Trophoblast cell (in vitro differentiated cells and primary cell): ENCODE data around the gene COL1A2.

Source experiments
- DNase-seq, 2 donors: peaks; one replicate each; pipeline ENCODE4 v3.0.0-alpha.2; 2016
- H2AFZ ChIP-seq: 2 replicates; pipeline ENCODE4 v1.6.1; 2013; ENCODE audit warnings: low read length, moderate library complexity, mild to moderate bottlenecking; ENCODE audit not compliant: insufficient read depth, poor library complexity
- H2AK5ac ChIP-seq: 2 replicates; pipeline ENCODE4 v1.6.1; 2013; ENCODE audit warnings: mild to moderate bottlenecking, low read length
- H2BK120ac ChIP-seq: 2 replicates; pipeline ENCODE4 v1.6.1; 2013; ENCODE audit warnings: low read length, mild to moderate bottlenecking, moderate library complexity; ENCODE audit not compliant: insufficient read depth, poor library complexity
- H2BK12ac ChIP-seq: 2 replicates; pipeline ENCODE4 v1.6.1; 2013; ENCODE audit warnings: mild to moderate bottlenecking, low read length, moderate library complexity
- H2BK5ac ChIP-seq: 2 replicates; pipeline ENCODE4 v1.6.1; 2013; ENCODE audit warnings: low read length, low read depth, moderate library complexity, mild to moderate bottlenecking; ENCODE audit not compliant: poor library complexity
- H3K14ac ChIP-seq: 2 replicates; pipeline ENCODE4 v1.6.1; 2013; ENCODE audit warnings: mild to moderate bottlenecking, low read length
- H3K18ac ChIP-seq: 2 replicates; pipeline ENCODE4 v1.6.1; 2013; ENCODE audit warnings: mild to moderate bottlenecking, low read length
- H3K23ac ChIP-seq: 2 replicates; pipeline ENCODE4 v1.6.1; 2013; ENCODE audit warnings: low read length
- H3K27ac ChIP-seq: 2 replicates; pipeline ENCODE4 v1.5.1; 2013; ENCODE audit warnings: low read depth, mild to moderate bottlenecking, inconsistent platforms, low read length, moderate library complexity
- H3K27me3 ChIP-seq: 2 replicates; pipeline ENCODE4 v1.6.1; 2013; ENCODE audit warnings: inconsistent platforms, mild to moderate bottlenecking, low read length, moderate library complexity; ENCODE audit not compliant: insufficient read depth
- H3K36me3 ChIP-seq, 2 experiments: 1 replicate in 1 of 2; 2 replicates in 1 of 2; pipeline ENCODE4 v1.6.1; 2013; ENCODE audit warnings: low read length in 2 of 2, mild to moderate bottlenecking in 2 of 2, moderate library complexity in 1 of 2; ENCODE audit not compliant: insufficient read depth in 2 of 2, control insufficient read depth in 1 of 2
- H3K4ac ChIP-seq: 2 replicates; pipeline ENCODE4 v1.6.1; 2013; ENCODE audit warnings: low read depth, mild to moderate bottlenecking, low read length, moderate library complexity
- H3K4me1 ChIP-seq, 2 experiments: 1 replicate in 1 of 2; 2 replicates in 1 of 2; pipeline ENCODE4 v1.6.1; 2013; ENCODE audit warnings: low read length in 2 of 2, mild to moderate bottlenecking in 2 of 2, moderate library complexity in 1 of 2; ENCODE audit not compliant: insufficient read depth in 2 of 2, control insufficient read depth in 1 of 2
- H3K4me2 ChIP-seq: 2 replicates; pipeline ENCODE4 v1.6.1; 2013; ENCODE audit warnings: inconsistent platforms, mild to moderate bottlenecking, low read length, moderate library complexity
- H3K4me3 ChIP-seq: 2 replicates; pipeline ENCODE4 v1.5.1; 2013; ENCODE audit warnings: mild to moderate bottlenecking, low read depth, low read length, inconsistent platforms
- H3K79me1 ChIP-seq: one replicate; pipeline ENCODE4 v1.6.1; 2013; ENCODE audit warnings: low read length
- H3K79me2 ChIP-seq: 2 replicates; pipeline ENCODE4 v1.6.1; 2013; ENCODE audit warnings: low read length, mild to moderate bottlenecking; ENCODE audit not compliant: control insufficient read depth, insufficient read depth, poor library complexity
- H3K9ac ChIP-seq: 2 replicates; pipeline ENCODE4 v1.6.1; 2013; ENCODE audit warnings: mild to moderate bottlenecking, low read length
- H3K9me3 ChIP-seq: 2 replicates; pipeline ENCODE4 v1.6.1; 2013; ENCODE audit warnings: low read depth, mild to moderate bottlenecking, control low read depth, inconsistent platforms, low read length; ENCODE audit not compliant: insufficient read depth
- H4K12ac ChIP-seq: 2 replicates; pipeline ENCODE4 v1.6.1; 2013; ENCODE audit warnings: low read depth, mild to moderate bottlenecking, low read length, moderate library complexity
- H4K8ac ChIP-seq: 2 replicates; pipeline ENCODE4 v1.6.1; 2013; ENCODE audit warnings: low read depth, mild to moderate bottlenecking, low read length, moderate library complexity
- H4K91ac ChIP-seq: one replicate; pipeline ENCODE4 v1.6.1; 2013; ENCODE audit warnings: low read depth, mild to moderate bottlenecking, low read length, moderate library complexity
- WGBS: extraction: QIAGEN DNeasy Blood & Tissue Kit; methylation state at CpG from one replicate; pipeline ENCODE4 v1.1.7; 2013; ENCODE audit warnings: missing lambda C conversion rate; ENCODE audit not compliant: insufficient read length, insufficient coverage; ENCODE audit errors: extremely low coverage; 5-methylcytosine and 5-hydroxymethylcytosine counted together

COL1A2 gene

DNA sequence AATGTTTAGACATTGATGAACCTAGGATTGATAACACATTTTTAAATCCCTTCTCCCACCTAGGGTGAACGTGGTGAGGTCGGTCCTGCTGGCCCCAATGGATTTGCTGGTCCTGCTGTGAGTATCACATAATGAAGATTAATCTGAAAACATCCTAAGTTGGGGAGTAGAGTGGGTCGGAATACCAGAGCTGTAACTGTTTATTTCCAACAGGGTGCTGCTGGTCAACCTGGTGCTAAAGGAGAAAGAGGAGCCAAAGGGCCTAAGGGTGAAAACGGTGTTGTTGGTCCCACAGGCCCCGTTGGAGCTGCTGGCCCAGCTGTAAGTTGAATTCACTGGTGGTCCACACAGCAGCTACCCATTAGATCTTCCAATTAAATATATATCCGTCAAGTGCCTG, 25.6 kb downstream of the COL1A2 start:
- no peak for DNase-seq
- H3K9ac ChIP-seq = no peak overlapping the region
- no peak overlapping the region for H4K8ac ChIP-seq
- no peak overlapping the region for H2BK12ac ChIP-seq
- no peak overlapping the region for H3K4me2 ChIP-seq
- no peaks in the 10 kb centered on the region for H3K27me3 ChIP-seq
- H3K27ac ChIP-seq = no peak overlapping the region
- H2AK5ac ChIP-seq = no peak overlapping the region
- H3K4me3 ChIP-seq = no peak overlapping the region
- no peaks in the 10 kb centered on the region for H3K4me1 ChIP-seq
- no CpG with 5 or more reads among the region's 6 CpGs for WGBS
- H3K9me3 ChIP-seq = no peaks in the 10 kb centered on the region
- no peak overlapping the region for H2BK120ac ChIP-seq
- no peaks in the 10 kb centered on the region for H3K79me2 ChIP-seq
- H4K12ac ChIP-seq = no peak overlapping the region
- H3K14ac ChIP-seq = no peak overlapping the region
- no peak overlapping the region for H2AFZ ChIP-seq
- peaks cover 27 to 53% of the 10 kb centered on the region in 2 experiments for H3K36me3 ChIP-seq
- no peak overlapping the region for H3K18ac ChIP-seq
- no peak overlapping the region for H4K91ac ChIP-seq
- no peak overlapping the region for H3K23ac ChIP-seq
- no peak overlapping the region for H2BK5ac ChIP-seq
- H3K79me1 ChIP-seq = no peaks in the 10 kb centered on the region
- H3K4ac ChIP-seq = no peak overlapping the region

DNA sequence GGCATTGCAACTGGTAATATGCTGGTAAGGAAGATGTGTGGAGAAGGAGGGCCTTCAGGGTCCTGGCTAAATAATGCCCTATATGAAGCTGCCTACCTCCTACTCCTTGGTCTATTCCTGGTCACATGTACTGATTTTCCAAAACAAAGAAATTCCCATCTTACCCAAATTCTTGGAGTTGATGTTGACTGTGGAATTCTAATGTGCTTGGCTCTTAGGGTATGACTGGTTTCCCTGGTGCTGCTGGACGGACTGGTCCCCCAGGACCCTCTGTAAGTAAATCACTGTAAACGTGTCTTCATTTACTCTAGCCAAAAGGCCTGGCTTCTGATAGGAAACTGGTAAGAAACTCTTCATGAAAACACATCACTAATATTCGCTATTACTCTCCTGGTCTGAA, 27.0 kb downstream of the COL1A2 start:
- no peak overlapping the region for H3K4ac ChIP-seq
- H4K12ac ChIP-seq = no peak overlapping the region
- H2AK5ac ChIP-seq = no peak overlapping the region
- H3K4me2 ChIP-seq = no peak overlapping the region
- WGBS = no CpG with 5 or more reads among the region's 3 CpGs
- no peak overlapping the region for H2BK12ac ChIP-seq
- H3K36me3 ChIP-seq = peaks cover 32 to 59% of the 10 kb centered on the region in 2 experiments
- H3K18ac ChIP-seq = no peak overlapping the region
- peaks cover 1% of the 10 kb centered on the region for H3K9me3 ChIP-seq
- no peak overlapping the region for H2BK120ac ChIP-seq
- H3K27ac ChIP-seq = no peak overlapping the region
- H3K79me2 ChIP-seq = no peaks in the 10 kb centered on the region
- H2AFZ ChIP-seq = no peak overlapping the region
- H3K9ac ChIP-seq = no peak overlapping the region
- no peak overlapping the region for H4K91ac ChIP-seq
- no peak for DNase-seq
- H3K4me3 ChIP-seq = no peak overlapping the region
- no peaks in the 10 kb centered on the region for H3K79me1 ChIP-seq
- no peak overlapping the region for H2BK5ac ChIP-seq
- no peaks in the 10 kb centered on the region for H3K27me3 ChIP-seq
- H4K8ac ChIP-seq = no peak overlapping the region
- no peak overlapping the region for H3K23ac ChIP-seq
- no peaks in the 10 kb centered on the region for H3K4me1 ChIP-seq
- no peak overlapping the region for H3K14ac ChIP-seq

DNA sequence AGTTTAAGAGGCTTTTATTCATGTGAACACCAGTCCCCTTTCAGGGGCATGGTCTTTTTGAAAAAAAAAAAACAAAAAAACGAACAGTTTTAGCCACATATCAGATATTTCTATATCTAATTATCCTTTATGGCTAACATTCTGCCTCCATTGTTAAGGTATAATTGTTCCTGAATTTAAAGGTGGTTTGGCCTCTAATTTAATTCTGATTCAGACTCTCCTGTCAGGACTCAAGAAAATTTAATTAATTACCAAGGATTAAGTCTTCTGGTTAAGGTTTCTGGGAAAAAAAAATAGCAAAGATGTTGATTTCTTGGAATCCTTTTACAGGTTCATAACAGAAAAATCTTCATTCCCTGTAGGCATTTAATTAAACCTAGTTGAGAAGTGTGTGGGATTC, 27.4 kb downstream of the COL1A2 start:
- no peak overlapping the region for H3K18ac ChIP-seq

DNA sequence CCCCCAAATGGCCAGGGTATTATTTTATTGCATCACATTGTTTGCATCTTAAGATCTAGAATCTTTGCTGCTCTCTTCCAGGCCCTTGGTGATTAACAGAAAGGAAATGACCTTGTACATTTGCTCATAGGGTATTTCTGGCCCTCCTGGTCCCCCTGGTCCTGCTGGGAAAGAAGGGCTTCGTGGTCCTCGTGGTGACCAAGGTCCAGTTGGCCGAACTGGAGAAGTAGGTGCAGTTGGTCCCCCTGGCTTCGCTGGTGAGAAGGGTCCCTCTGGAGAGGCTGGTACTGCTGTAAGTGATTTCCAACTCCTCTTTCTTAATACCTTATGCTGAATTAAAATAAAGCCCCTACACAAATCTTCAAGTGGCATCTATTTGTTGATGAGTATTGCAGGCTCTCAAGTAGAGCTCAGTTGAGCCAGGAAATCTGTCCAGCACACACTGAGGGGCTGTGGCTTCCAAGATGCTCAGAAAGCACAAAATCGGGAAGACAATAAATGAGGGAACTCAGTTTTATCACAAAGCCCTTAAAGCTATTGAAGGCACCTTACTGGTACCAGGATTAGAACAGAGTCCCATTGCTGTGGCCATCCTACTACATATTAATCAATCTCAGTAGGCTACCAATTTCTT, 28.2 kb downstream of the COL1A2 start:
- Histone ChIP-seq H2AK5ac (no peak overlapping the region), H3K4ac (no peak overlapping the region), H3K4me2 (no peak overlapping the region), H3K14ac (no peak overlapping the region), H4K91ac (no peak overlapping the region), H3K79me1 (no peaks in the 10 kb centered on the region), H3K79me2 (no peaks in the 10 kb centered on the region), H2BK5ac (no peak overlapping the region), H4K12ac (no peak overlapping the region), H3K4me3 (no peak overlapping the region), H3K9me3 (peaks cover 1% of the 10 kb centered on the region), H3K9ac (no peak overlapping the region), H3K27me3 (no peaks in the 10 kb centered on the region), H2BK12ac (no peak overlapping the region), H3K36me3 (peaks cover 38 to 61% of the 10 kb centered on the region in 2 experiments), H3K23ac (no peak overlapping the region), H3K4me1 (no peaks in the 10 kb centered on the region), H3K18ac (no peak overlapping the region), H3K27ac (no peak overlapping the region), H2BK120ac (no peak overlapping the region), H2AFZ (no peak overlapping the region), H4K8ac (no peak overlapping the region)
- no peak for DNase-seq
- no CpG with 5 or more reads among the region's 5 CpGs for WGBS

More for the DNA sequence above, 27.4 kb downstream of the COL1A2 start:
- Histone ChIP-seq H3K27ac (no peak overlapping the region), H3K4me1 (no peaks in the 10 kb centered on the region), H3K9ac (no peak overlapping the region), H4K8ac (no peak overlapping the region), H3K27me3 (no peaks in the 10 kb centered on the region), H4K91ac (no peak overlapping the region), H2AK5ac (no peak overlapping the region), H3K14ac (no peak overlapping the region), H3K23ac (no peak overlapping the region), H2BK5ac (no peak overlapping the region), H3K4me3 (no peak overlapping the region), H3K4ac (no peak overlapping the region), H3K36me3 (peaks cover 35 to 63% of the 10 kb centered on the region in 2 experiments), H2AFZ (no peak overlapping the region), H3K79me1 (no peaks in the 10 kb centered on the region), H2BK12ac (no peak overlapping the region), H3K9me3 (peaks cover 1% of the 10 kb centered on the region), H3K79me2 (no peaks in the 10 kb centered on the region), H3K4me2 (no peak overlapping the region), H4K12ac (no peak overlapping the region), H2BK120ac (no peak overlapping the region)
- DNase-seq = no peak
- no CpG with 5 or more reads among the region's 1 CpG for WGBS
